Measurements from ENCODE around the gene PLCE1. TPM values are rescaled to one million over a fixed set of nuclear protein-coding genes. Genes with fewer than 3 reads are reported as not detected.

PLCE1 gene
- polyA plus RNA-seq, 2 of the 4 experiments (the other 2 are of a cell fraction): 10.7 to 18.2 TPM

DNA sequence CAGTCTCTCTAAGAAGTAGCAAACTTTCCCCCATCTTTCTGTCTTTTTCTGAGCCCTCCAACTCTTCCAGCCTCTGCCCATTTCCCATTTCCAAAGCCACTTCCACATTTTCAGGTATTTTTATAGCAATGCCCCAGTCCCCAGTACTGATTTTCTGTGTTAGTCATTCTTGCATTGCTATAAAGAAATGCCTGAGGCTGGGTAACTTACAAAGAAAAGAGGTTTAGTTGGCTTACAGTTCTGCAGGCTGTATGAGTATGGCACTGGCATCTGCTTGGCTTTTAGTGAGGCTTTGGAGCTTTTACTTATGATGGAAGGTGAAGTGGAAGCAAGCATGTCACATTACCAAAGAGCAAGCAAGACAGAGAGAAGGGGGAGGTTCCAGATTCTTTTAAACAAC lies 17.2 kb downstream of the PLCE1 start (continued):
- TF ChIP-seq, protein P1, sequence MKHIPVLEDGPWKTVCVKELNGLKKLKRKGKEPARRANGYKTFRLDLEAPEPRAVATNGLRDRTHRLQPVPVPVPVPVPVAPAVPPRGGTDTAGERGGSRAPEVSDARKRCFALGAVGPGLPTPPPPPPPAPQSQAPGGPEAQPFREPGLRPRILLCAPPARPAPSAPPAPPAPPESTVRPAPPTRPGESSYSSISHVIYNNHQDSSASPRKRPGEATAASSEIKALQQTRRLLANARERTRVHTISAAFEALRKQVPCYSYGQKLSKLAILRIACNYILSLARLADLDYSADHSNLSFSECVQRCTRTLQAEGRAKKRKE (CRISPR knock-in tag; IDR thresholded peaks at IDR 0.05; ENCODE audit: low read depth): no peak
- TF ChIP-seq TFCP2L1 (CRISPR knock-in tag; IDR thresholded peaks at IDR 0.05): no peak
- no peak for TF ChIP-seq HOXA7 (CRISPR knock-in tag; IDR thresholded peaks at IDR 0.05)

DNA sequence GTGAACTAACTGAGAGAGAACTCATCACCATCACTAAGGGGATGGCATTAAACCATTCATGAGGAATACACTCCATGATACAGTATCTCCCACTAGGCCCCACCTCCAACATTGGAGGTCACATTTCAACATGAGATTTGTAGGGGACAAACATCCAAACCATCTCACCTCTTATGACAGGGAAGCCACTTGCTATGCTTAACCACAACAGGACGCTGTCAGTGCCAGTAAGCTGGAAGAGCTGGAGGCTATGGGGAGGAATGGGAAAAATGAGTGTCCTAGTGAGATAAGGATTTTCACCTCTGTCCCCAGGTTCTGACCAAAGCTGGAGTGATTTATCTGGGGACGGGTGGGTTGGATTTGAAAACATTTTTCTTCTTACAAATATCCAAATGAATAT lies 17.6 kb downstream of the PLCE1 start:
- no peak overlapping the region for H3K27ac ChIP-seq
- no peak overlapping the region for H3K4me3 ChIP-seq
- ChIA-PET CTCF (interaction anchor here (1.3 kb wide), 1 partner anchor 19 kb away, joined by 3 read pairs; no protein-coding TSS in a partner anchor), POLR2A (no interaction called here)
- ATAC-seq (no peak), FAIRE-seq (no peak), DNase-seq (ENCODE audit: low read depth in 1 of 2, low spot score in 1 of 2) (no peak)
- H3K4me2 ChIP-seq: no peak overlapping the region
- 92% methylated on average over 2 of the region's 2 CpGs for WGBS (ENCODE audit: missing lambda C conversion rate)
- TF ChIP-seq EP300 (IDR thresholded peaks at IDR 0.05): no peak
- TF ChIP-seq CBX2 (IDR thresholded peaks at IDR 0.05; ENCODE audit: borderline replicate concordance, low read depth): no peak
- no peak for TF ChIP-seq ZNF302 (CRISPR knock-in tag; IDR thresholded peaks at IDR 0.05)
- TF ChIP-seq RAD21 (conservative IDR thresholded peaks at IDR 0.05 in 1 of 2, IDR thresholded peaks at IDR 0.05 in 1 of 2): no peak
- no peak for TF ChIP-seq FOSB (CRISPR knock-in tag; IDR thresholded peaks at IDR 0.05)
- TF ChIP-seq RCOR1 (IDR thresholded peaks at IDR 0.05; ENCODE audit: low read depth, low read length): no peak
- TF ChIP-seq POLR2AphosphoS2 (conservative IDR thresholded peaks at IDR 0.05; ENCODE audit: low read length): no peak
- TF ChIP-seq CBX8 (IDR thresholded peaks at IDR 0.05): no peak
- TF ChIP-seq ZSCAN20 (CRISPR knock-in tag; IDR thresholded peaks at IDR 0.05): no peak
- no peak for TF ChIP-seq CEBPB (IDR thresholded peaks at IDR 0.05)
- no peak for TF ChIP-seq KDM5A (IDR thresholded peaks at IDR 0.05)
- TF ChIP-seq, protein P1 (CRISPR knock-in tag; IDR thresholded peaks at IDR 0.05; ENCODE audit: low read depth): no peak
- no peak for TF ChIP-seq ELK1 (IDR thresholded peaks at IDR 0.05; ENCODE audit: low read depth, low read length)
- no peak for TF ChIP-seq MYC (IDR thresholded peaks at IDR 0.05; ENCODE audit: borderline replicate concordance, low read length)
- no peak for TF ChIP-seq ESRRA (IDR thresholded peaks at IDR 0.05; ENCODE audit: borderline replicate concordance, low read length)
- TF ChIP-seq TP53 (CRISPR knock-in tag; IDR thresholded peaks at IDR 0.05): no peak
- TF ChIP-seq SMC3 (IDR thresholded peaks at IDR 0.05): no peak
- H3K9me3 ChIP-seq: 0 out of 3 replicates have a peak, but pooled peaks cover 3% of the 10 kb centered on the region
- H3K4me1 ChIP-seq: peaks cover 62% of the 10 kb centered on the region

GRCh38 chr10:94012834-94013233 lies 19.1 kb downstream of the PLCE1 start:
- TF ChIP-seq MAFK (IDR thresholded peaks at IDR 0.05; ENCODE audit: partially characterized antibody) (no peak), BHLHE40 (IDR thresholded peaks at IDR 0.05; ENCODE audit: low read depth, low read length) (no peak), FOSL2 (IDR thresholded peaks at IDR 0.05) (no peak), FOSL2 (CRISPR knock-in tag; IDR thresholded peaks at IDR 0.05) (no peak), RNF2 (IDR thresholded peaks at IDR 0.05; ENCODE audit: borderline replicate concordance, low read depth) (no peak), NPAS2 (CRISPR knock-in tag; IDR thresholded peaks at IDR 0.05; ENCODE audit: borderline replicate concordance) (no peak)
- DNase-seq (ENCODE audit: low read depth in 1 of 2, low spot score in 1 of 2) (no peak), ATAC-seq (peak in 1 of 2 experiments; percentile 51; a peak in 2 of 6 replicates), FAIRE-seq (no peak)
- CTCF ChIA-PET: interaction anchor here (1.2 kb wide), 1 partner anchor 25 kb away, joined by 3 read pairs; no protein-coding TSS in a partner anchor
- Histone ChIP-seq H3K4me3 (no peak overlapping the region), H3K9me3 (0 out of 3 replicates have a peak, but pooled peaks cover 3% of the 10 kb centered on the region), H3K27ac (peak overlapping the region; percentile 8 to 24; a peak in 2 of 6 replicates), H3K4me1 (peaks cover 63% of the 10 kb centered on the region), H3K4me2 (peak overlapping the region; percentile 17; the same call in 2 of the 3 replicates)
- POLR2A ChIA-PET: no interaction called here
- WGBS (ENCODE audit: missing lambda C conversion rate): 84% methylated on average over 1 of the region's 1 CpG
